Limb (tissue), 2 donors: ENCODE results near the gene TRIM47.
A peak's percentile ranks its signal among the peaks of the same experiment; 100 is the strongest.

Source experiments
- DNase-seq, 2 donors: peaks; one replicate each; pipeline ENCODE4 v3.0.0-alpha.2; 2016; ENCODE audit errors: extremely low spot score in 2 of 2

The TRIM47 gene

GRCh38 chr17:75908201-75908600, 29.8 kb upstream of the TRIM47 start:
- no peak for DNase-seq

GRCh38 chr17:75906143-75906884, 27.9 kb upstream of the TRIM47 start:
- no peak for DNase-seq

GRCh38 chr17:75904749-75905521, 26.6 kb upstream of the TRIM47 start, which contains the start of gene MRPL38:
TSS of gene MRPL38 (minus strand) at chr17:75904884. CDS start at chr17:75904875, 9 bp downstream.
- DNase-seq, result peak; percentile 89 to 93

GRCh38 chr17:75902406-75902805, 24.0 kb upstream of the TRIM47 start:
- no peak for DNase-seq

GRCh38 chr17:75901727-75902126, 23.3 kb upstream of the TRIM47 start:
- DNase-seq, result no peak

- DNase-seq, result peak in 1 of 2 donors; percentile 27
Observed at GRCh38 chr17:75900691-75901533, 22.5 kb upstream of the TRIM47 start.

GRCh38 chr17:75899767-75900468, 21.5 kb upstream of the TRIM47 start:
- no peak for DNase-seq

- peak in 1 of 2 donors; percentile 27 for DNase-seq
Observed at GRCh38 chr17:75899353-75899752, 21.0 kb upstream of the TRIM47 start.

- DNase-seq, result no peak
Observed at GRCh38 chr17:75898791-75899190, 20.4 kb upstream of the TRIM47 start.

GRCh38 chr17:75898065-75898464, 19.7 kb upstream of the TRIM47 start:
- DNase-seq, result peak in 1 of 2 donors; percentile 29

- peak in 1 of 2 donors; percentile 26 for DNase-seq
Observed at GRCh38 chr17:75897160-75898019, 19.0 kb upstream of the TRIM47 start.

- peak; percentile 76 to 87 for DNase-seq
Observed at GRCh38 chr17:75896415-75897159, 18.2 kb upstream of the TRIM47 start, which contains the start of gene TRIM65. TSS of gene TRIM65 (minus strand) at chr17:75896951. CDS start at chr17:75896937, 14 bp downstream.

GRCh38 chr17:75895370-75896155, 17.2 kb upstream of the TRIM47 start:
- peak in 1 of 2 donors; percentile 34 for DNase-seq

- peak in 1 of 2 donors; percentile 31 for DNase-seq
Observed at GRCh38 chr17:75894049-75894733, 15.8 kb upstream of the TRIM47 start.

- DNase-seq, result peak in 1 of 2 donors; percentile 34
Observed at GRCh38 chr17:75893305-75894048, 15.1 kb upstream of the TRIM47 start.

GRCh38 chr17:75892556-75893224, 14.3 kb upstream of the TRIM47 start:
- peak in 1 of 2 donors; percentile 24 for DNase-seq
